GM18526 (cell line): ENCODE results near the gene TSSK3.
A peak's percentile ranks its signal among the peaks of the same experiment; 100 is the strongest.

ENCODE experiments used
- POLR2A ChIP-seq: IDR thresholded peaks from 3 replicates; pipeline ENCODE4 v1.6.1; 2011; ENCODE audit not compliant: insufficient read length; ENCODE audit errors: extremely low read depth

TSSK3 gene

DNA sequence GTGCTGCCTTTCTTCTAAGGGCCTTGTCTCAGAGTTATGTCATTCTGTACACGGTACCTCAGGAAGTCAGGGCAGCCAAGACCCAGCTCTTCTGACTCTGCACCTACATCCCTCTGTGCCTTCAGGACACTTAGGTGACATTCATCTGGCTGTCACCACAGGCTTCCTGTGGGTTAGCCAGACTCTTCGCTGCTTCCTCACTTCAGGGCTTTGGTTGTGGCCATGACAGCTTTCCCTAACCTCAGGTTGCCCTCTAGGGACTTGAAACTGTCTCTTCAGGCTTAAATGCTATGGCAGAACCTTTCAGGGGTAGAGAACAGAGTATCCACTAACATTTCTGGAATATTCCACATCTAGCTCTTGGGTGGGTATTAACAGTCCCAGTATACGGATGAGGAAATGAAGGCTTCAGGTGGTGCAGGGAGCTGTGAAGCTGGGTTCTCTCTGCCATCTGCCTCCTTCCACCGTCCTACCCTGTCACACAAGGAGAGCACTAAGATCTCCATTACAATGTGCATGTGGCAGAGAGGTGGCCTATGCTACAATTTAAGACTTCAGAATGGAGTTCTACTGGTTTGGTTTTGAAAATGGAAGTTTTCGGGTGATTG lies 9.9 kb downstream of the TSSK3 start:
- TF ChIP-seq POLR2A: no peak

- no peak for TF ChIP-seq POLR2A
These were observed 11.8 kb downstream of the TSSK3 start for GRCh38 chr1:32373996-32374592.

DNA sequence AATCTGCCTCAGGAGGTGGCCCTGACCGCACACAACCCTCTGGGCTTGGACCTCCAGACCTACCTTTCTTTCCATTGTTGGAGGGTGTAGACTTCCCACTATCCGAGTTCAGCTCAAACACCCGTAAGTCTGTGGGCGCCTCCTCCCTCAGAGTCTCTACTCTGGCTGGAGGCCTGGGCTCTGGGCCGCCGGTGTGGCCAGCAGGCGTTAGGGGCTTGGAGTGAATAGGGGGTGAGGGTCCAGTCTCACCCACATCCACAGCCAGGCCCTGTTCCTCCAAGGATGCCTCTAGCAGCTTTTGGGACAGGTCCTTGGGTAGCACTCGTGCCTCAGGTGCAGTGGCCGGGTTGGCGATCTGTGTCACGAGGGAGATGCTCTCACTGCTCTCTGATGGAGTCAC lies 13.9 kb downstream of the TSSK3 start:
- no peak for TF ChIP-seq POLR2A

- TF ChIP-seq POLR2A: no peak
These were observed 15.3 kb downstream of the TSSK3 start for GRCh38 chr1:32377541-32378220.

DNA sequence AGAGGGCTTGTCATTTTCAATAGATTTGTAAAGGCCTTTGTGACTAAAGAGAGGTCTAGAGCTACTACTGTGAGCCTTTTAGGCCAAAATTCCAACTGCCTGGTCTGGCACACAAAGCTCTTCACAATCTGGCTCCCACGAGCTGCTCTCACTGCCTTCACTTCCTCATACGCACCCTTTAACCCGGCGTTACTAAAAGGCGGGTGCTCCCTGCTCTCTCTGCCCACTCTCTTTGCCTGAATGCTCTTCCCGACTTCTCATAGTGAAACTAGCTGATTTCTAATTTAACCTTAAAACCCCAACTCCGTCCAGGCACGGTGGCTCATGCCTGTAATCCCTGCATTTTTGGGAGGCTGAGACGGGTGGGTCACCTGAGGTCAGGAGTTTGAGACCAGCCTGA lies 17.7 kb downstream of the TSSK3 start:
- no peak for TF ChIP-seq POLR2A

DNA sequence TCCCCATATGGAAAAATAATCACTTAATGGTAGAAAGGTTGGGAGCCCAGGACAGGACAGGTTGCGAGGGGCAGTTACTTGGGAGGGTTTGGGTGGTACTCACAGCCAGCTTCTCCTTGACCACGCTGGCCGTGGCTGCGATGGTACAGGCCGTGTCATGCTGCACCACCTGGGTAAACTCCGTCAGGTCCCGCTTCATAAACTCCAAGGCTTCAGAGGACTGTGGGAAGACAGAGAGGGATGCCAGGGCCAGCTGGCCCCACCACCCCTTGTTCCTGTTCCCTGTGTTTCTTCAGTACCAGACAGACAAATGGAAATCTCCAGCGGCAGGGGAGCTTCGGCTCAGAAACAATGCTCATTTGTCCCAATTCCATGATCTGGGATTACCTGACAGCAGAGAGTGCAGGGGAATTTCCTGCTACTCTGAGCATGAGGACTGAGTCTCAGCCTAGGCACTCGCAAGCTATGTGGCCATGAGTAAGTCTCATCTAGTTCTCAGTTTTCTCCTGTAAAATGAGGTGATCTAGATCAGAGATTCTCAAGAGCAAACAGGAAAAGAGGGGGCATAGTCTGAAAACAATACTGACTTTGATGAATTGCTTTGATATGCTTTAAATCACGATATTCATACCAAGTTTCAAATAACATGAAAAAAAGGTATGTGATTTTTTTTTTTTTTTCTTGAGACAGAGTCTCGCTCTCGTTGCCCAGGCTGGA lies 24.5 kb downstream of the TSSK3 start:
- no peak for TF ChIP-seq POLR2A

- TF ChIP-seq POLR2A: no peak
These were observed 26.3 kb downstream of the TSSK3 start for GRCh38 chr1:32388641-32389040.

GRCh38 chr1:32390904-32391870 lies 28.8 kb downstream of the TSSK3 start:
- no peak for TF ChIP-seq POLR2A

DNA sequence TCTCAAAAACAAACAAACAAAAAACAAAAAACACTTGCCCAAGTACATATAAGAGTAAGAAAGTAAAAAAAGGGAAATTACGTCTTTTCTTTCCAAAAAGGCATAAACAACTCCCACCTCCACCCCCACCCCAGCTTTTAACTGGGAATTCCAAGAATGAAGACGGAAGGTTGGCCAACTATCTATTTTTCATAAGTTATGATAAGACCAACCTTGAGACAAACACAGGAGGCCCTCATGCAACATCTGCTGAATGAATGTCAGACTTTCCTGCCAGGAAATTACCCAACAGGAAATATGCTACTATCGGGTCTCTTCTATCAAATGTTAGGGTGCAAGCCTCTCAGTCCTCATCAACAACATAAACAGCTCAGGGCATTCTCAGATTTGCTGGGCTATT lies 30.0 kb downstream of the TSSK3 start:
- no peak for TF ChIP-seq POLR2A

DNA sequence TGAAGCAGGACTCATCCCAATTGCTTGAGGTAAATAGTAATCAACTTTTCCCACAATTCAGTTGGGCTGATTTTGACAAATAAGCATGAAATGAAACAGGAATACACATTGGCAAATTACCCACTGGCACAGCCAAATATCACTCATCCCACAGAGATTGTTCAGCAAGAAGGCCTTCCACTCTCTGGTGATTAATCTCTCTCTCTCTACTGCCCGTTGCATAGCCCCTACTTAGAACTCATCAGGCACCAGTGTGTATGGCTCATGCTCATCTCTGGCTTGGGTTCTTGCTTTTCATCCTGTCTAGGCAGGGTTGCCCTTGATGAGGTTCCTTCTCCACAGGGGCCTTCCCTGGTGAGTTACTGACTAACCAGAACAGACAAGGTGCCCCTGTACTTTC lies 30.8 kb downstream of the TSSK3 start:
- TF ChIP-seq POLR2A: no peak

DNA sequence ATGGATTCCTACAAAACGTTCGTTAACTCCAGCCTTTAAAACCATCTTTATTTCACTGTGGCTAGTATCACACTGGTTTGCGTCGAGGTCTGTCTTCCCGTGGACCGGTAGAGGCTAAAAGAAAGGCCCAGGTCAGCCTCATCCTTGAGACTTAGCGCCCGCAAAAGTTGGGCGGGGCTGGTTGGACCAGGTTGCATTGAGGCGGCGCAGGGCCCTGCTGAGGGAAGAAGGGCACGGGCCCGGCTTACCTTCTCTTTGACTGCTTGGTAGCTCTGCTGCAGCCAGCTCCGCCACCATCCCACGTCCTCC lies 31.4 kb downstream of the TSSK3 start:
- TF ChIP-seq POLR2A: no peak

DNA sequence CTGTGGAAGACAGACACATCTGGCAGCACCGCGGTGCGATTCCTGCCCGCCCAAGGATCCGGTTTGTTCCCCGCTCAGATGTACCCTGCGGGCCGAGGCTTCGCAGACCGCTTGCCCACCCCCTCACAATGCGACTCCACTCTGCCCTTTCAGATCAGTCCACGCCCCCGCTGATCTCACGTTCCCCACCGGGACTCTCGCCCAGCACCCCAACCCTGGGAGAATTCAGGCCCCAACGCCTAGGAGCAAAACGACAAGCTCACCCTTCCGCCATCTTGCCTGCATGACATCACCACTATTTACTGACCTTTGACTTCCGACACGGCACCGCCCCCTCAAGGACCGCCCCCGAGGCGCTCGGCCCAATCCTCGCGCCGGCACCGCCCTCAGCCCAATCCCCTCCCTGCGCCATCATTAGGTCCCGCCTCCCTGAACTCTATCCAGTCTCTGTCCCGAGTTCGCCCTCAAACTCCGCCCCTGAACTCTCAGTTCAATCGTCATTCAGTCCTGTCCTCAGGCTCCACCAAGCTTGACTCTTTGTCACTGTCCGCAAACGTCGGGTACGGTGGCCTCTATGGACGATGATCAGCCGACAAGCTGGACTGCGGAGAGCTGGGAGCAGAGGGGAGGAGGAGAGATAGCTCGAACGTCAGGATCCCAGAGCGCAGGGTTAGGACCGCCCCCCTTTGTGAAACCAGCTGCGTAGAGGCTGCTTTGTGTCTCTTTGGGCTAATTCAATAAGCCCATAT lies 32.0 kb downstream of the TSSK3 start, which contains the start of gene BSDC1:
BSDC1 (minus strand) TSS at position 301 of the 749 bp plus-strand sequence; CDS start at position 274, 27 bp downstream.
- TF ChIP-seq POLR2A: peak; percentile 78

DNA sequence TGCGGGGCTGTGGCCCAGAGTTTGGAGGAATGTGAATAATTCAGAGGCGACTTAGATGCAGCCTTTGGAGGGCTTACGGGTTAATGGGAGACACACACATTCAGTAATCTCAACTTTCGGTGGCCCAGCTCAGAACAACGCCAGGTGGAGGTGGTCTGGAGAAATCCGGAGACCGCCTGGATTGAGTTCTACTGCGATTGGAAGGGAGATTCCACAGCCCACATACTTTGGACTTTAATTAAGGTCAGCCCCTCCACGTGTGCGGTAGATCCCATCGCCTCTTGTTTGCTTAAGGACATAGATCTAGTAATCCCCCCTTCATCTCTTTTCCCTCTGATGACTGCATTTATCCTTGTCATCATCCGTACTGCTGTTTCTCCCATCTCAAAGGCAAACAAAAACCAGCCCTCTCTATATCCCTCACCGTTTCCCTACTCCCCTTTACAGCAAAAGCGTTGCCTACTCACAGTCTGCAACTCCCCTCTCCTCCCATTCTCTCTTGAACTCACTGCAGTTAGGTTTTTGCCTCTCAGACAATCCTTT lies 32.6 kb downstream of the TSSK3 start:
- TF ChIP-seq POLR2A: no peak

GRCh38 chr1:32398401-32398800 lies 36.1 kb downstream of the TSSK3 start:
- no peak for TF ChIP-seq POLR2A
